H1 (cell line): ENCODE results near the gene CFAP107. TPM values are rescaled to one million over a fixed set of nuclear protein-coding genes. Genes with fewer than 3 reads are reported as not detected.

Experiments
- BCL11A ChIP-seq, 2 experiments: IDR thresholded peaks; one replicate each; pipeline ENCODE4 v1.6.1; 2011; ENCODE audit warnings: low read depth in 2 of 2, low read length in 2 of 2, mild to moderate bottlenecking in 2 of 2
- CHD7 ChIP-seq: fragments of 300-600 bp; sonication (generic); IDR thresholded peaks from 2 replicates; pipeline ENCODE4 v1.7.1; 2012; ENCODE audit warnings: low read length, moderate library complexity, mild to moderate bottlenecking, inconsistent platforms; ENCODE audit not compliant: insufficient replicate concordance
- CREB1 ChIP-seq: IDR thresholded peaks from 2 replicates; pipeline ENCODE4 v1.6.1; 2012; ENCODE audit warnings: inconsistent platforms
- polyA plus RNA-seq, 7 experiments: library from polyadenylated mRNA; depleted of rRNA in 3 of 7; stranded (reverse) in 5 of 7; unstranded in 2 of 7; fragments of >200 nt in 5 of 7; fragments of 200-250 nt in 2 of 7; gene quantifications; 1 replicate in 5 of 7; 2 replicates in 1 of 7; 4 replicates in 1 of 7; pipeline versions ENCODE4 v1.2.1 to v1.2.3, GENCODE V29; 2011 to 2013; ENCODE audit warnings: missing spikeins in 2 of 7, mixed read lengths in 2 of 7
- total RNA-seq: library from RNA; stranded (reverse); fragmentation: NEBNext Ultra II Directional; extraction: Animal tissue kit (Norgen Biotek cat#: 25700); gene quantifications from 2 replicates; pipeline ENCODE4 v1.2.1, GENCODE V29; 2021

The CFAP107 gene
- total and polyA plus RNA-seq, 2 of the 8 experiments (the other 6 are each of a cell fraction or from before 2014, with no cell fraction given): 0.23 TPM; not detected in 1

DNA sequence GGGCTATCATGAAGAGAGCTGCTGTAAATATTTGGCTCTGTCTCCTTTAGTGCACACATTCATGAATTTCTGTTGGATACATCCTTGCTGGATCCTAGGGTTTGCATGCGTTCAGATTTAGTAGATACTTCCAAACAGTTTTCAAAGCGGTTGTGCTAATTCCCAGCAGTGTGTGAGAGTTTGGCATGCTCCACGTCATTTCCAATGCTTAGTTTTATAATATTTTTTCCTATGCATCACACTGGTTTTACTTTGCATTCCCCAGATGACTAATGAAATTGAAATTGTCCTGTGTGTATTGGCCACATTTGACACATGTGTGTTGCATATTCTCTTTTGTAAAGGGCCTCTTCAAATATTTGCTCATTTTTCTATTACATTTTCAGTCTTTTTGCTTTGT, 48.6 kb upstream of the CFAP107 start (continued):
- TF ChIP-seq CHD7 (no peak), CREB1 (no peak), BCL11A (IDR thresholded peaks at IDR 0.05; ENCODE audit: low read depth in 2 of 2, low read length in 2 of 2) (no peak)
- TF ChIP-seq, all 59 proteins: peak for 0
